Stimulated activated CD4-positive, alpha-beta T cell treated with anti-CD3 and anti-CD28 coated beads, TNF-alpha, amount 100 ng/mL, for 4 hours (primary cell): Measurements from ENCODE around the gene CMTM4.
"Not testable (repeated sequence)": the region's sequence is repeated elsewhere in the genome, so short reads cannot be mapped to it uniquely, and the experiment has no call there.

Experiments used
- DNase-seq, 3 experiments: peaks; one replicate each; pipeline ENCODE4 v3.0.0-alpha.2; 2020; ENCODE audit warnings: low read depth in 3 of 3

CMTM4 gene

GRCh38 chr16:66705790-66706505 lies 9.4 kb upstream of the CMTM4 start:
- no peak for DNase-seq

- DNase-seq = no peak
Measured at GRCh38 chr16:66703406-66704215, 7.1 kb upstream of the CMTM4 start.

- DNase-seq = no peak
Measured at GRCh38 chr16:66701516-66701915, 5.0 kb upstream of the CMTM4 start.

- no peak for DNase-seq
Measured at GRCh38 chr16:66701026-66701425, 4.5 kb upstream of the CMTM4 start.

- DNase-seq = no peak
Measured at GRCh38 chr16:66699898-66700297, 3.4 kb upstream of the CMTM4 start.

GRCh38 chr16:66698046-66698445 lies 1.5 kb upstream of the CMTM4 start:
- DNase-seq = no peak

GRCh38 chr16:66695935-66696668 lies 441 bp downstream of the CMTM4 start:
- DNase-seq = peak in 2 of 3 experiments; percentile 5 to 17

GRCh38 chr16:66695471-66695934 lies 1.0 kb downstream of the CMTM4 start:
- DNase-seq = no peak

- DNase-seq = no peak
Measured at GRCh38 chr16:66693149-66693548, 3.4 kb downstream of the CMTM4 start.

GRCh38 chr16:66692341-66692740 lies 4.2 kb downstream of the CMTM4 start:
- no peak for DNase-seq

- DNase-seq = no peak
Measured at GRCh38 chr16:66691234-66691633, 5.3 kb downstream of the CMTM4 start.

- no peak for DNase-seq
Measured at GRCh38 chr16:66690106-66690847, 6.3 kb downstream of the CMTM4 start.

GRCh38 chr16:66689282-66689681 lies 7.3 kb downstream of the CMTM4 start:
- no peak for DNase-seq

GRCh38 chr16:66687906-66688625 lies 8.5 kb downstream of the CMTM4 start:
- DNase-seq = no peak

- DNase-seq = not testable (repeated sequence)
Measured at GRCh38 chr16:66685501-66686115, 10.9 kb downstream of the CMTM4 start.

GRCh38 chr16:66682271-66682670 lies 14.3 kb downstream of the CMTM4 start:
- no peak for DNase-seq

GRCh38 chr16:66681676-66682075 lies 14.9 kb downstream of the CMTM4 start:
- no peak for DNase-seq

- no peak for DNase-seq
Measured at GRCh38 chr16:66678337-66678736, 18.2 kb downstream of the CMTM4 start.

GRCh38 chr16:66677836-66678235 lies 18.7 kb downstream of the CMTM4 start:
- no peak for DNase-seq

- no peak for DNase-seq
Measured at GRCh38 chr16:66677179-66677578, 19.4 kb downstream of the CMTM4 start.

GRCh38 chr16:66676599-66676998 lies 19.9 kb downstream of the CMTM4 start:
- no peak for DNase-seq
